ENCODE measurements around the gene KASH5.

KASH5 gene

DNA sequence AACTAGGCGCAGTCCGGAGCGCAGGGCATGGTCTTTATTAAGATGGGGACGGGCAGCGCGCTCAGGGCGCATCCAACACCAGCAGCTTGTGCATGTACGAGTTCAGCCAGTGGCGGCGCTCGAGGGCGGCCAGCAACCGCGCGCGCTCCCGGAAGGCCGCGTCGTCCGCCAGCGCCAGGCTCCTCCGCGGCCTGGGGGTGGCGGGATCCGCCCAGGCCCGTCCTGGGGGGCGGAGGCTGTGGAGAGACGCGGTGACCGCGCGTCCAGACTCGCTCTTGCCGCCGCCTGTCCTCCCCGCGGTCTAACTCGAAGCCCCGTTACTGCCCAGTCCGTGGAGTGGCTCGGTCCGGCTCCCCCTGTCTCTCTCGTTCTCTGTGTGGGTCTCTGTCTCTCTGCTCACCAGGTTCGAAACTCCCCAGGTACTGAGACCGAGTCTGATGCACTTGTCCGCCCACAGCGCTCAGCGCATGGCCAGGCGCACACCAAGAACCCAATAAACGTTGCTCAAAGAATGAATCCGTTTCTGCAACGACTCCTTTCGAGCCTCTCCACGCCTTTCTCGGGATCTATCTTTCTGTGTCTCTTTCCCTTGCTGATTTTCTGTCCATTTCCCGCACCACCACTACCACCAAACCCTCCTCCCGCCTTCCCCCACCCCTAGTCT is 34.5 kb downstream of the KASH5 start:
- no peak for DNase-seq

DNA sequence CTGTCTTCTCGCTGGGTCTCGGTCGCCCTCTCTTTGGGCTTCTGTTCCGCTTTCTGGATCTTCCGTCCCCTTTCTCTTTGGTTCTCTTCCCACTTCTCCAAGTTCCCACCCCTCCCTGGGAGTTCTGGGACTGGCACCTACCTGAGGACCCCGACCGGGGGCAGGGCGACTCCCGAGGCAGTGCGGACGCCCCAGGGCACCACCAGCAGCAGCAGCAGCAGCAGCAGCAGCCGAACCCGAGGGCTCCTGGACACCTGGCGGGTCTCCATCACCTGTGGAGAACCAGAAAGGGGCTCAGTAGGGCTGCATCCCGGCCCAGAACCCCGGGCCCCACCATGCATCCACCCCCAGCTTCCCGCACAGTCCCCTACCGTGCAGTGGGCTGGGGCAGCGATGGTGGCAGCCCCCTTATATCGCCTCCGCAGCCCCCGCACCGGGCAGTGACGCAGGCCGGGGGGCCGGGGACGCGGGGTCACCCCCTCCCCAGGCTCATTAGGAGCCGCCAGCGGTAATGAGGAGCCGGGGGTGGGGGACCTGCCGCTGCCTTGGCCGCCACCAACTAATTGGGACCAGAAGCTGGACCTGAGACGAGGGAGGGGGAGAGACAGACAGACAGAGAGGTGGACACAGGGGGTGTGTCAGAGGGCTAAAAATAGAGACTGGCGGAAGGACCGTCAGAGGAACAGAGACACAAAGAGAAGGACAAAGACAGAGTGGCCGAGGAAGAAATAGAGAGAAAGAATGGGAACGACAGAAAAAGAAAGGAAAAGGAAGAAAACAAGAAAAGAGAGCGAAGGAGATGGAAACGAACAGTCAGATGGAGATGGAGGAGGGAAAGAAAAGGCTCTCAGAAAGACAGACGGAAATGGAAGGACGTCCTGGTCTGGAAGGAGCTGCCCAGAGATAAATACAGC is 35.3 kb downstream of the KASH5 start, which contains the start of gene PTH2:
TSS of gene PTH2 (minus strand) at position 371 of the 914 bp plus-strand sequence. CDS start at position 269, 102 bp downstream.
- no peak for DNase-seq

- DNase-seq = no peak
Measured at GRCh38 chr19:49423985-49424303, 35.9 kb downstream of the KASH5 start.

- DNase-seq = no peak
Measured at GRCh38 chr19:49425178-49425577, 37.1 kb downstream of the KASH5 start, which contains the start of gene GFY. TSS of gene GFY (plus strand) at chr19:49425388. CDS start at chr19:49426431, 1,043 bp downstream.

- DNase-seq = peak in 1 of 2 experiments; percentile 23
Measured at GRCh38 chr19:49425922-49426592, 38.0 kb downstream of the KASH5 start.

GRCh38 chr19:49427339-49427738 is 39.3 kb downstream of the KASH5 start:
- DNase-seq = no peak

DNA sequence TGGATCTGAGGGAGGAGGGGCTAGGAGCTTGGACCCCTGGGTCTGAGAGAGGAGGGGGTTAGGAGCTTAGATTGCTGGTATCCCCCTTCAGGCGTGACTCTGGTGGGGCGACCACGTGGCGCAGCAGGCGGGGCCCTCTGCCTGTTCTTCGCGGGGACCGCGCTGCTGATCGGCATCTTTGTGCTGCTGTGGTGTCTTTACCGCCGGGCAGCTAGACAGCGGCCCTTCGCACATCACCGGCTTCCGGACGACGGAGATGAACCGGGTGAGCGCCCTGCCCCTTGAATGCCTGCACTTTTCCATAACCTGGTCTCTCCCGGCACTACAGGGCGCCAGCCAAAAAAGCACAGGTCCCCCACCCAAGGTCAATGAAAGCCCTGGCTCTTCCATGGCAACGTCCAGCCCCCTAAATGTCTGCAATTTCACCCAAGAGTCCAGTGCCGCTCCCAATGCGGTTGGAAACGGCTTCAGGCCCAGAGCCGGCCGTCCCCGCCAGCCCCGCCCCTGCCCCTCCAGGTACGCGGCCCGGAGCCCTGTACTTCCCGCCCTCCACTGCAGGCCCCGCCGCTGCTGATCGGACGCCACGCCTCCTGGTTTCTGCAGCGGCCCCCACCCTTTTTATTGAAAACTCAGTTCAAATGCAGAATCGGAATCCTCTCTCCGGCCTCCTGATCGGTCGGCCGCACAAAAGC is 40.0 kb downstream of the KASH5 start:
- no peak for DNase-seq

DNA sequence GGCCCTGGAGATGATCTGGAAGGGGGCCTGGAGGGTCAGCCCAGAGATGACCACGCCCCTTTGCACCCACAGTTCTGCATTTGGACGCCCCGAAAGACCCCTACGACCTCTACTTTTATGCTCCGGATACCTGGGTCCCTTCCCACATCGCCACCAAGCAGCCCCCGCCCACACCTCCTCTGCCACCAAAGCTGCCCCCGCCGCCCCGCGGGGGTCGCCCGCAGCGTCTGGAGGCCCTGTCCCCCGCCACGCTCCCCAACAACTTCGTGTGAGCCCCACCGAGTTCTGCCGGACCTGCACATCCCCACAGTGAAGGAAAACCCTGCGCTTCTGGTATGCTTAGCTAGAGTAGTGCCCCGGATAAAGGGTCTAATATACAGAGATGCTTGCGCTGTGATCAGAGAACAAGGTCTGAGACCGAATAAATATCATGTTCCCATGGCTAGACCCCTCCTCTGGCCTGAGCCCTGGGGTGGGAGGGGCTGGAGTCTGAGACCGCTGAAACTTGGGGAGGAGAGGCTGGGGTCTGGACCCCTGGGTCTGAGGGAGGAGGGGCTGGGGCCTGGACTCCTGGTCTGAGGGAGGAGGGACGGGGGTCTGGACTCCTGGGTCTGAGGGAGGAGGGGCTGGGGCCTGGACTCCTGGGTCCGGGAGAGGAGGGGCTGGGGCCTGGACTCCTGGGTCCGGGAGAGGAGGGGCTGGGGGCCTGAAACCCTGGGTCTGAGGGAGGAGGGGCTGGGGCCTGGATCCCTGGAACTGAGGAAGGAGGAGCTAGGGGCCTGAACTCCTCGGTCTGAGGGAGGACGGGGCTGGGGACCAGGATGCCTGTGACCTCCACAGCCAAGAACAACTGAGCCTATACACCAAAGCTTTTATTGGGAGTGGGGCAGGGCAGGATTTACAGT is 40.8 kb downstream of the KASH5 start:
- DNase-seq = no peak

DNA sequence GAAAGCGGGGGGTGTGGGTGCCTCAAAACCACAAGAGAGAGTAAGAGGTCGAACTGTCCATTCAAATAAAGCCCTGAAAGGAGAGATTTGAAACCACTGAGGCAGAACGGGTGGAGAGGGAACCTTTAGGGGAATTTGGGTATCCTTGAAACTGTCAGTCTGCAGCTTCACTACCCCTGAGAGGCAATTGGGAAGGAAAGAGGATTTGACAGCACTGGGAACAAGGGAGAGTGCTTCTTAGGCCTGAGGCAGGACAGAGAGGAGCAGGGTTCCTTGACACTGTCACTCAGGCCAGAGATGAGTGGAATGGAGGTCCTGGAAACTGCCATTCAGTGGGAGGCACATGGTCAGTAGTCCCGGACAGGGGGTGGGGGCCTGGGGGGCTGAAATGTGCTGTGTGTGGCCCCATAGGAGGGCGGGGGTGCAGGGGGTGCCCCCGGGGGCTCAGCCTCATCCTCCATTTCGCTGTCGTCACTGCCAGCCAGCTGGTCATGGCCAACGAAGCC is 42.2 kb downstream of the KASH5 start:
- no peak for DNase-seq

DNA sequence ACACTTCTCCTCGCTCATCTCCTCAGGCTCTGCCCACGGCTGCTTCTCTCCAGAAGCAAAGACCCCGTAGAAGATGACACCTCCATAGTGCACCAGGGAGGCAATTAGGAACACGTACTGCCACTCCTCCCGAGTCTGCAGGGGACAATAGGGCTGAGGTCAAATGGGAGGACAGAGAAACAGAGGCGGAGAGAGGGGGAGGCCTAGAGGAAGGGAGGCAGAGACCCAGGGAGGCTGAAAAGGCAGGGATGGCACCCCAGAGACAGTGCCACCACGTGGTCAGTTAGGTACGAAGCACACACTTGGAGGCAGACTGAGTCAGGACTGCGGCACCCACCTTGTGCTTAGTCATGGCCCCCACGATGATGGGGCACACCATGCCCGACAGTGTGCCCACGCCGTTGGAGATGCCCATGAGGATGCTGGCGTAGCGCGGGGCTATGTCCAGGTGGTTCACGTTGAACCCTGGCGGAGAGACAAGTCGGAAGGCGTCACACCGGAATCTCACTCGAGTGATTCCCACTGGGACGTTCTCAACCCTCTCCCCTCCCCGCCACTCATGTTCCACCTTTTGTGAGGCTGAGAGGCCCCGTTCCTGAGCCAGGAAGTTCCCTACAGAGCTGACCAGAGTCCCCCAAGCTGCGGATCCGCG is 42.8 kb downstream of the KASH5 start:
- peak; percentile 38 to 52 for DNase-seq

DNA sequence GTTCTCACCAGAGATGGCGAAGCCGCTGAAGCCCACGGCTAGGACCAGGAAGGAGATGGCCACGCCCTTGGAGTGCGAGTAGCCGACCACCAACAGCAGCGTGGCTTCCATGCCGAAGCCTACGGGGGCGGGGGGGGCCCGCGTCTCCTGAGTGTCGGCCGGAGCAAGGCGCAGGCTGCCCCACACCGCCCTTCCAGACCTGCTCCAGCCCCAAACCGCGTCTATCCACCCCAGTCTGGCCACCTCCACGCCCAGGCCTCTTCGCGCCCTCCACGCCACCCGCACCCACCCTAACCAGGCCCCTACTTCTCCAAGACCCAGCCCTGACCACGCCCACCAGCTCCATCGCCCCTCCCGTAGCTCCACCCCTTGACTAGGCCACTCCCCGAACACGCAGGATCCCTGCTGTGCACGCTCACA is 43.3 kb downstream of the KASH5 start:
- no peak for DNase-seq

- DNase-seq = no peak
Measured at GRCh38 chr19:49432141-49433073, 44.4 kb downstream of the KASH5 start.

DNA sequence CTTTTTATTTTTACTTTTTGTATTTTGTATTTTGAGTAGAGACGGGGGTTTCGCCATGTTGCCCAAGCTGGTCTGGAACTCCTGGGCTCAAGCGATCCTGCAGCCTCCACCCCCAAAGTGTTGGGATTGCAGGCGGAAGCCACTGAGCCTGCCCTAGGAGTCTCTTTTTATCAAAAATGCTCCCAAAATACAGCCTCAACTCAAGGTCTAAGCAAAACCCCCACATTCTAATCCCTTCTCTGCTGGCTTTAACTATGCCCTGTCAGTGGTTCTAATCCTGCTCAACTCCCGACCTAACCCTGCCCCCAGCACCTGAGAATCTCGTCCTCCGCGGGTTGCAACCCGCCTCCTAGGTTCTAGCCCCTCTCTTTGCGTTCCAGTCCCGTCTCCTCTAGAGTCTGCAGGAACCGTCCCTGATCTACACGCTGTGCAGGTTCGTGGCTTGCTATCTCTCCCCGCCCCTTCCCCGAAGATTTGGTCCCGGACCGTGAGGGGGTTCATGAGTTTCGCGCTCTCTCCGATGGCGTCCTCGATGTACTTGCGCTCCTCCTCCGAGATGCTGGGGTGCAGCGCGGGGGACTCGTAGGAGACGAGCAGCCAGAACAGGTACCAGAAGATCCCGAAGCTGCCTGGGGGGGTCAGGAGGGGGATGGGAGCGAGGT is 45.3 kb downstream of the KASH5 start:
- no peak for DNase-seq

DNA sequence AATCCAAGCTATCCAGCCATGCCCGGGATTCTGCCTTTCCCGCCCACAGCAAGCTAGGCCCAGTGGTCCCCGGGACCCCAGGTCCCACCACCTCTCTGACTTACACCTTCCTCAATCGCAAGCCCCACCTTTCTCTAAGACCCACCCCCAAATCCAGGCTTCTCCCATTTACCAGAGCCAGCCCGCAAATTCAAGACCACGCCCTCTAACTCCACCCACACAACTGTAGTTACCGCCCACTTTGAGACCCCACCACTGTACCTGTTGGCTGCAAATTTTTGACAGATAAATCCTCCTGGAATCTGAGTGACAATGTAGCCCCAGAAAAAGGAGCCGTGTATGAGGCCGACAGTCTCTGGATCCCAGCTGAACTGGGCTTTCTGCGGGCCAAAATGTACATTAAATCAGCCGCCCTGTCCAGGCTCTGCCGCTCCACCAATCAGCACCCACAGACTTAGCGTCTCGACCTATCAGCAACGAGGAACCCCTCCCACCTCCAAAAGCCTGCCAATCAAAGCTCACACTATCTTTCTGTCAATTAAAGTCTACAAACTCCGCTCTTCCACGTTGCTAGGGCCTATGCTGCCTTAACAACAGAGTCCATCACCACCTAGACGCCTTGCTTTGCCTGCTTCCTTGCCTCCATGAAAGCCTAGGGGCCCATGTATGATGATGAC is 47.0 kb downstream of the KASH5 start:
- no peak for DNase-seq

DNA sequence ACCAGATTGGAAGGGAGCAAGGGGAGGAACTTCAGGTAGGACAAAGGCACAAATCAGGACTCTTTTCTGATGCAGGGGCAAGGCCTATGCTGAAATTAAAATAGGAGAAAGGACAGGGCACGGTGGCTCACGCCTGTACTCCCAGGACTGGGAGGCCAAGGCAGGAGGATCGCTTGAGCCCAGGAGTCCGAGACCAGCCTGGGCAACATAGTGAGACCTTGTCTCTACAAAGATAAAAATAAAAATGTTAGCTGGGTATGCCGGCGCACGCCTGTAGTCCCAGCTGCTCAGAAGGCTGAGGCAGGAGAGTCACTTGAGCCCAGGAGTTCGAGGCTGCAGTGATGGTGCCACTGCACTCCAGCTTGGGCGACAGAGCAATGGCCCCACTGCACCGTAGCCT is 47.6 kb downstream of the KASH5 start:
- no peak for DNase-seq

DNA sequence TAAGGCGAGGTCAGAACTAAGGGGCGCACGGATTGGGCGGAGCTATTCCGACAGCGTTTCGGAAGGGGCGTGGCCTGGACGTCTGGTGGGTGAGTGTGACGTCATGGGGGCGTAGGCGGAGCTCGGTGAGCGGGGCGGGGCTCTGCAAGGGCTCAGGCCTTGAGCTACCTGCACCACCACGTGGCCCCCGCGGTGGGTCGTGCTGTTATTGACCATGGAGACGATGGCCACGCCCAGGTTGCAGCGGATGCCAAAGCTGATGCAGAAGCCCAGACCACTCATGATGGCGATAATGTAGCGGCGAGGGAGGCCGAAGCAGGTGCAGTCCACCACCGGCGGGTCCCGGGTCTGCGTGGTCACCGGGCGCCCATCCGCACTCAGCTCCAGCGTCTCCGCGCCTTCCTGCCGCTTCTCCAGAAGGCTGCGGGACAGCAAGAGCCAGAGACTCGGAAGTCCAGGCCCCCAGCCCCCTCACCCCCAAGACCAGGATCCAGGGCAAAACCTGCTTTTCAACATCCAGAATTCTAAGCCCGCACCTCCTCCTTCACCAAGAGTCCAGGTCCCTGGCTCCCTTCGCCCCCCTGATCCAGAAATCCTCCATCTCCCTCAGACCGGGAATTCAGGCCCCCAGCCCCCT is 48.5 kb downstream of the KASH5 start:
- DNase-seq = no peak

DNA sequence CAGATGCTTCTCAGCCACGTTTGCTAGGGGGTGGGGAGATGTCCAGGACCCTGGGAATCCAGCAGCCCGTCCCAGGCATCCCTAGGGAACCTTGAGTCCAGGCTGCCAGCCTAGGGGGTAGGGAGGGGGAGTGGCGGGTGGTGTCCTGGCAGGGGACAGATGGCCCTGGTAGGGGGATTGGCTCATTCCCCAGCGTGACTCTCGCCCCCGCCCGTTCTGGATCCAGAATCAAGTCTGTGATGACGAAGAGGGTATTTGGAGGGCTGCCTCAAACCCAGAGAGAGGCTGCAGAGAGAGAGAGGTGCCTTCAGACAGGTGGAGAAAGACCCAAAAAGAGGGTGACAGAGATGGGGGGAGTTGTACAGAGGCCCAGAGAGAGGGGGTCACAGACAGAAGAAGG is 49.2 kb downstream of the KASH5 start:
- no peak for DNase-seq

GRCh38 chr19:49438261-49438660 is 50.2 kb downstream of the KASH5 start:
- DNase-seq = no peak

Data from Kasumi-1 (cell line).